DOHH2 (cell line): ENCODE results near the gene EPB41L2.

Source experiments
- H3F3A ChIP-seq: fragments of 200-600 bp; sonication (generic), shearing (Covaris generic); 2 replicates; pipeline ENCODE4 v1.6.0; 2016; ENCODE audit warnings: antibody characterized with exemption, mild to moderate bottlenecking; ENCODE audit not compliant: control insufficient read depth, insufficient read depth
- H3K27ac ChIP-seq: fragments of 200-600 bp; sonication (generic); 2 replicates; pipeline ENCODE4 v1.5.1; 2014; ENCODE audit warnings: low read depth, mild to moderate bottlenecking, low read length, moderate library complexity
- H3K27me3 ChIP-seq: fragments of 200-600 bp; sonication (generic); 2 replicates; pipeline ENCODE4 v1.6.1; 2014; ENCODE audit warnings: mild to moderate bottlenecking, low read length, mixed read lengths; ENCODE audit not compliant: control insufficient read depth
- H3K36me3 ChIP-seq: fragments of 200-600 bp; sonication (generic); 2 replicates; pipeline ENCODE4 v1.6.1; 2014; ENCODE audit warnings: mild to moderate bottlenecking, low read length, moderate library complexity, mixed read lengths; ENCODE audit not compliant: control insufficient read depth
- H3K4me1 ChIP-seq: fragments of 200-600 bp; sonication (generic); 2 replicates; pipeline ENCODE4 v1.6.1; 2014; ENCODE audit warnings: mild to moderate bottlenecking, low read length, mixed read lengths; ENCODE audit not compliant: control insufficient read depth
- H3K4me2 ChIP-seq: fragments of 200-600 bp; sonication (generic); 2 replicates; pipeline ENCODE4 v1.6.0; 2014; ENCODE audit warnings: mild to moderate bottlenecking, low read length, moderate library complexity
- H3K4me3 ChIP-seq: fragments of 200-600 bp; sonication (generic); 2 replicates; pipeline ENCODE4 v1.5.1; 2014; ENCODE audit warnings: mild to moderate bottlenecking, low read length, mixed read lengths
- H3K79me2 ChIP-seq: fragments of 200-600 bp; sonication (generic); 2 replicates; pipeline ENCODE4 v1.6.1; 2014; ENCODE audit warnings: mild to moderate bottlenecking, low read length, mixed read lengths; ENCODE audit not compliant: control insufficient read depth
- H3K9me2 ChIP-seq: fragments of 200-600 bp; sonication (generic); replicated peaks from 2 replicates; pipeline ENCODE4 v1.6.1; 2014; ENCODE audit warnings: mild to moderate bottlenecking, low read length, mixed read lengths; ENCODE audit not compliant: control insufficient read depth
- H3K9me3 ChIP-seq: fragments of 200-600 bp; sonication (generic); 2 replicates; pipeline ENCODE4 v1.6.1; 2014; ENCODE audit warnings: antibody characterized with exemption, low read length, mixed read lengths; ENCODE audit not compliant: control insufficient read depth, insufficient read depth
- H4K20me1 ChIP-seq: fragments of 200-600 bp; sonication (generic); 2 replicates; pipeline ENCODE4 v1.6.0; 2014; ENCODE audit warnings: low read depth, mild to moderate bottlenecking, antibody characterized with exemption, low read length, moderate library complexity; ENCODE audit not compliant: control insufficient read depth, insufficient read depth
- CTCF ChIP-seq: fragments of 200-600 bp; sonication (generic); IDR thresholded peaks from one replicate; pipeline ENCODE4 v1.5.1; 2014; ENCODE audit warnings: antibody characterized with exemption, mild to moderate bottlenecking, low read depth, low read length; ENCODE audit not compliant: poor library complexity, severe bottlenecking
- EZH2phosphoT487 ChIP-seq: fragments of 200-600 bp; sonication (generic); IDR thresholded peaks from 2 replicates; pipeline ENCODE4 v1.6.1; 2017; ENCODE audit warnings: borderline replicate concordance, mild to moderate bottlenecking, antibody characterized with exemption, low read length, moderate library complexity, mixed read lengths

The EPB41L2 gene

GRCh38 chr6:131004387-131004755 lies 58.7 kb downstream of the EPB41L2 start:
- H3K9me2 ChIP-seq, result no peaks in the 10 kb centered on the region
- H3K79me2 ChIP-seq, result peaks cover 95% of the 10 kb centered on the region
- no peak for TF ChIP-seq CTCF
- TF ChIP-seq EZH2phosphoT487, result no peak
- H3K4me1 ChIP-seq, result peaks cover 14% of the 10 kb centered on the region
- peaks cover 7% of the 10 kb centered on the region; the same call in 1 of the 2 replicates for H3K36me3 ChIP-seq
- peaks cover 20% of the 10 kb centered on the region; the same call in 1 of the 2 replicates for H3K9me3 ChIP-seq
- no peak overlapping the region for H3K27ac ChIP-seq
- no peak overlapping the region for H3K4me2 ChIP-seq
- H4K20me1 ChIP-seq, result 0 out of 2 replicates have a peak, but pooled peaks cover 4% of the 10 kb centered on the region
- H3F3A ChIP-seq, result no peaks in the 10 kb centered on the region
- no peaks in the 10 kb centered on the region for H3K27me3 ChIP-seq
- H3K4me3 ChIP-seq, result no peak overlapping the region

- Histone ChIP-seq H3K4me1 (peaks cover 14% of the 10 kb centered on the region), H3K4me2 (no peak overlapping the region), H4K20me1 (0 out of 2 replicates have a peak, but pooled peaks cover 4% of the 10 kb centered on the region), H3K79me2 (peaks cover 95% of the 10 kb centered on the region), H3K27me3 (no peaks in the 10 kb centered on the region), H3K9me3 (peaks cover 15% of the 10 kb centered on the region; the same call in 1 of the 2 replicates), H3K27ac (no peak overlapping the region), H3K9me2 (no peaks in the 10 kb centered on the region), H3K4me3 (no peak overlapping the region), H3F3A (no peaks in the 10 kb centered on the region), H3K36me3 (peaks cover 4% of the 10 kb centered on the region; the same call in 1 of the 2 replicates)
- TF ChIP-seq EZH2phosphoT487, result no peak
These were observed 59.3 kb downstream of the EPB41L2 start for GRCh38 chr6:131003488-131004386.

- peaks cover 95% of the 10 kb centered on the region for H3K79me2 ChIP-seq
- no peaks in the 10 kb centered on the region for H3K27me3 ChIP-seq
- 0 out of 2 replicates have a peak, but pooled peaks cover 4% of the 10 kb centered on the region for H4K20me1 ChIP-seq
- H3K4me1 ChIP-seq, result peaks cover 14% of the 10 kb centered on the region
- no peaks in the 10 kb centered on the region for H3K9me2 ChIP-seq
- no peak overlapping the region for H3K4me3 ChIP-seq
- no peak overlapping the region for H3K27ac ChIP-seq
- no peaks in the 10 kb centered on the region for H3K36me3 ChIP-seq
- TF ChIP-seq EZH2phosphoT487 (no peak), CTCF (no peak)
- peaks cover 7% of the 10 kb centered on the region; the same call in 1 of the 2 replicates for H3K9me3 ChIP-seq
- no peaks in the 10 kb centered on the region for H3F3A ChIP-seq
- H3K4me2 ChIP-seq, result no peak overlapping the region
These were observed 60.4 kb downstream of the EPB41L2 start for GRCh38 chr6:131002661-131002980.

GRCh38 chr6:131001945-131002660 lies 60.9 kb downstream of the EPB41L2 start:
- Histone ChIP-seq H4K20me1 (0 out of 2 replicates have a peak, but pooled peaks cover 4% of the 10 kb centered on the region), H3F3A (no peaks in the 10 kb centered on the region), H3K27me3 (no peaks in the 10 kb centered on the region), H3K4me2 (no peak overlapping the region), H3K27ac (no peak overlapping the region), H3K9me2 (no peaks in the 10 kb centered on the region), H3K79me2 (peaks cover 95% of the 10 kb centered on the region), H3K9me3 (peaks cover 1% of the 10 kb centered on the region; the same call in 1 of the 2 replicates), H3K4me1 (peaks cover 19% of the 10 kb centered on the region), H3K36me3 (no peaks in the 10 kb centered on the region), H3K4me3 (no peak overlapping the region)
- no peak for TF ChIP-seq CTCF
- TF ChIP-seq EZH2phosphoT487, result no peak
